ENCODE results near the gene PXMP4.

The PXMP4 gene

DNA sequence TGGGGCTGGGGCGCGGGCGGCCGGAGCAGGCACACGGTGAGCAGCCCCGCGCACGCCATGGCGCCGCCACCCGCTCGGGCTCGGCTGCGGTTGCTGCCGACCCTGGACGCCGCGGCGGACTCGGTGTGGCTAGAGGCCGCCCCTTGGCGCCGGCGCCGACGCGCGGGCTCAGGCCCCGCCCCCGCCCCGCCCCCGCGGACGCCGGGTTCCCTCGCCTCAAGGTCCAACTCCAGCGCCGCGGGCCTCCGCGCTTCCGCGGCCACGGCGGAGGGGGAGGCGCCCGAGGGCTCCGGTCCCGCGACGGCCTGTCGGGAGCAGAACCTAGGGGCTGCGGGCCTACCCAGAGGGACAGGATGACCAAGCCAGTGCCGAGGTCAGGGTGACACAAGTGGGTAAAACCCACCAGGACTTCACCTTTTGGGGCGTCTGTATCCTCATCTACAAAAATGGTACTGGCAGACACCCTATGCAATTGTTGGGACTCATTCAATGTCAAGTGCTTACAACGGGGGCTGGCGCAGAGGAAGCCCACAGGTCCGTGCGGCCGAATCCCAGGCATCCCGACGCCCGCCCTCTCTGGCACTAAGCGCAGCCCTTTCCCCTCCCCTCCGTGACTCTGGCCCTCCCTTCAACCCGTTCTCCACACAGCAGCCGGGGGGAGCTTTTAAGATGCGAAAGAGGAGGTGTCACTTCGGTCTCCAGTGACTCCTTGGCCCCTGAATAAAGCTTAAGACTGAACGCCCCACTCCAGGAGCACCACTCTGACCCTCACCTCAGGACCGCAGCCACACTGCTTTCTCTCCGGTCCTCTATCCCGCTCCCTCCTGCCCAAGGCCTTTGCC lies 45.6 kb downstream of the PXMP4 start, which contains the start of gene NECAB3:
NECAB3 (minus strand) TSS at position 135 of the 842 bp plus-strand sequence; CDS start at position 59, 76 bp downstream.
- peaks cover 7% of the 10 kb centered on the region for H3K36me3 ChIP-seq (ENCODE audit: insufficient read depth)
- peaks cover 31% of the 10 kb centered on the region for H3K79me2 ChIP-seq (ENCODE audit: insufficient read depth, low read depth)
- H3K27ac ChIP-seq, result peak within 1 kb of the TSS; percentile 62
- no peaks in the 10 kb centered on the region for H3K27me3 ChIP-seq (ENCODE audit: insufficient read depth, low read depth)
- peak within 1 kb of the TSS; percentile 84 for H3K9ac ChIP-seq
- H2AFZ ChIP-seq (ENCODE audit: low read depth), result peak within 1 kb of the TSS; percentile 27; the same call in 1 of the 2 replicates
- peaks cover 54% of the 10 kb centered on the region for H3K4me1 ChIP-seq (ENCODE audit: low read depth, poor library complexity, severe bottlenecking)
- H4K20me1 ChIP-seq (ENCODE audit: insufficient read depth), result no peaks in the 10 kb centered on the region
- no peak within 1 kb of the TSS for H3K4me3 ChIP-seq (IDR thresholded peaks at IDR 0.05; ENCODE audit: insufficient read depth, low read depth, low read length)
- peak within 1 kb of the TSS; percentile 94 for H3K4me2 ChIP-seq
- TF ChIP-seq CTCF (conservative IDR thresholded peaks at IDR 0.05; ENCODE audit: low read depth, low read length), result no peak

GRCh38 chr20:33673410-33674293 lies 46.5 kb downstream of the PXMP4 start:
- TF ChIP-seq CTCF (conservative IDR thresholded peaks at IDR 0.05; ENCODE audit: low read depth, low read length), result no peak
- Histone ChIP-seq H3K4me3 (IDR thresholded peaks at IDR 0.05; ENCODE audit: insufficient read depth, low read depth, low read length) (no peak overlapping the region), H3K27me3 (ENCODE audit: insufficient read depth, low read depth) (no peaks in the 10 kb centered on the region), H3K27ac (peak overlapping the region; percentile 62), H3K4me2 (peak overlapping the region; percentile 94), H3K36me3 (ENCODE audit: insufficient read depth) (peaks cover 7% of the 10 kb centered on the region; the same call in 1 of the 2 replicates), H3K4me1 (ENCODE audit: low read depth, poor library complexity, severe bottlenecking) (peaks cover 54% of the 10 kb centered on the region), H4K20me1 (ENCODE audit: insufficient read depth) (no peaks in the 10 kb centered on the region), H2AFZ (ENCODE audit: low read depth) (no peak overlapping the region), H3K79me2 (ENCODE audit: insufficient read depth, low read depth) (peaks cover 31% of the 10 kb centered on the region), H3K9ac (peak overlapping the region; percentile 84)

DNA sequence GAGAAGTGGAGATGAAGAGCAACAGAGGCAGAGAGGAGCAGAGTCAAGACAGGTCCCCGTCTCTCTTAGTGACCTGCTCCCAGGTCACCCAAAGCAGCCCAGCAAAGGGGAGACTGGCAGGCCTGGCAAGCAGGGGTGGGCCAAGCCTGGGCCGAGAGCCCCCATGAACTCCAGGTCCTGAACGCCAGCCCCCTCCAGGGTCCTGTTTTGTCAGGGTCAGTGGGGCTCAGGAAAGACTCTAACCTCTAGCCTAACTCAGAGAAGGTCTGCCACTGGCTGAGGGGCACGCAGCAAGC lies 47.0 kb downstream of the PXMP4 start:
- H3K4me2 ChIP-seq, result peak overlapping the region; percentile 94
- H3K4me1 ChIP-seq (ENCODE audit: low read depth, poor library complexity, severe bottlenecking), result peaks cover 59% of the 10 kb centered on the region
- peaks cover 35% of the 10 kb centered on the region for H3K79me2 ChIP-seq (ENCODE audit: insufficient read depth, low read depth)
- peak overlapping the region; percentile 84 for H3K9ac ChIP-seq
- H3K27ac ChIP-seq, result peak overlapping the region; percentile 62
- no peak overlapping the region for H3K4me3 ChIP-seq (IDR thresholded peaks at IDR 0.05; ENCODE audit: insufficient read depth, low read depth, low read length)
- H2AFZ ChIP-seq (ENCODE audit: low read depth), result no peak overlapping the region
- H4K20me1 ChIP-seq (ENCODE audit: insufficient read depth), result no peaks in the 10 kb centered on the region
- H3K36me3 ChIP-seq (ENCODE audit: insufficient read depth), result peaks cover 7% of the 10 kb centered on the region; the same call in 1 of the 2 replicates
- TF ChIP-seq CTCF (conservative IDR thresholded peaks at IDR 0.05; ENCODE audit: low read depth, low read length), result no peak
- no peaks in the 10 kb centered on the region for H3K27me3 ChIP-seq (ENCODE audit: insufficient read depth, low read depth)

DNA sequence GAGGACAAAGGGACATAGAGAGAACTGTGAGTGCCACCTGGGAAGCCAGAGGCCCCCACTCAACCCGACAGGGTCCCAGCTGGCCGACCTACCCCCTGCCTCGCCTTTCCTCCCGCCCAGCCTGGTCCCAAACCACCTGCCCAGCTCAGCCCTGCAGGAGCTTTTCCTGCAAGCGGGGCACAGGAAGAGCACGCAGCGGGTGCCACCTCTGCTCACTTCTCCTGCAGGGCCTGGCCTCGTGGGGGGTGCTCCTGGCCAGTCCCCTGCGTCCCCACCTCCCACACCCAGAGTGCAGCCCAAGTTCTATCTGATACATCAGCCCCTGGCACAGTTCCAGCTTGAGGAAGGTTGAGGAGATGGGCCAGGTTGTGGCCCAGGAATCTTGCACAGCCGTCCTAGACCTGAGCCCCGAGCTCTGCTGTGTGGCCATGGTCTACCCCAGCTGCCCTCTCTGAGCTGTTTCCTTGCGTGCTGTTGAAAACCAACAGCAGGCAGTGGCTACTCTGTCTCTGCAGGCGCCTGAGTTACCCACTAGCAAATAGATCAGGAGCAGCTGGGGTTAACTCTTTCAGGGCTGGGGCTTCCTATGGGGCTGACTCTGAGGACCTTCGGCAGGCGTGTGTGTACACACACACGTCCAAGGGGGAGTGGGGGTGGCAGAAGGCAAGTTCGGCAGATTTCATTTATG lies 47.5 kb downstream of the PXMP4 start:
- peak overlapping the region; percentile 62; the same call in 1 of the 2 replicates for H3K27ac ChIP-seq
- H3K79me2 ChIP-seq (ENCODE audit: insufficient read depth, low read depth), result peaks cover 35% of the 10 kb centered on the region
- H3K9ac ChIP-seq, result peak overlapping the region; percentile 84
- H2AFZ ChIP-seq (ENCODE audit: low read depth), result no peak overlapping the region
- no peak for TF ChIP-seq CTCF (conservative IDR thresholded peaks at IDR 0.05; ENCODE audit: low read depth, low read length)
- peaks cover 4% of the 10 kb centered on the region; the same call in 1 of the 2 replicates for H3K36me3 ChIP-seq (ENCODE audit: insufficient read depth)
- peaks cover 60% of the 10 kb centered on the region for H3K4me1 ChIP-seq (ENCODE audit: low read depth, poor library complexity, severe bottlenecking)
- H3K4me2 ChIP-seq, result peak overlapping the region; percentile 94
- H3K27me3 ChIP-seq (ENCODE audit: insufficient read depth, low read depth), result no peaks in the 10 kb centered on the region
- no peaks in the 10 kb centered on the region for H4K20me1 ChIP-seq (ENCODE audit: insufficient read depth)
- no peak overlapping the region for H3K4me3 ChIP-seq (IDR thresholded peaks at IDR 0.05; ENCODE audit: insufficient read depth, low read depth, low read length)
